Astrocyte of the cerebellum (primary cell): ENCODE data around the gene MDFIC.

ENCODE experiments used
- DNase-seq: peaks from one replicate; pipeline ENCODE4 v3.0.0-alpha.2; 2011; ENCODE audit warnings: low read depth
- H3K4me3 ChIP-seq: 2 replicates; pipeline ENCODE4 v1.5.1; 2011; ENCODE audit warnings: mild to moderate bottlenecking, low read depth, low read length, moderate library complexity
- CTCF ChIP-seq: IDR thresholded peaks from 2 replicates; pipeline ENCODE4 v1.5.1; 2012; ENCODE audit warnings: low read length, low read depth, moderate library complexity, mild to moderate bottlenecking; ENCODE audit errors: missing control alignments
- in situ Hi-C: cut with HindIII; loops from 2 replicates; pipeline ENCODE4 v1.10.0; 2017; ENCODE audit warnings: low sequenced_read_pairs

The MDFIC gene

DNA sequence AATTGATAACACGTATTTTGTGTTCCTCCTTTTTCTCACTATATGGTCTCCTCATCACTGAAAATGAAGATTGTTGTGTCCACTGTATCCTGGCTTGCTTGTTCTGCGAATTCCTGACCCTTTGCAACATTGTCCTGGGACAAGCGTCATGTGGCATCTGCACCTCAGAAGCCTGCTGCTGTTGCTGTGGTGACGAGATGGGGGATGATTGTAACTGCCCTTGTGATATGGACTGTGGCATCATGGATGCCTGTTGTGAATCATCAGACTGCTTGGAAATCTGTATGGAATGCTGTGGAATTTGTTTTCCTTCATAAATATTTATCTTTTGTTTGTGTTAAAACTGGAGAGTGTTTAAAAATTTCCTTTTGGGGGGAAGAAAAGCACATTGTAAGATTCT lies 93.7 kb downstream of the MDFIC start:
- H3K4me3 ChIP-seq: no peak overlapping the region
- in situ Hi-C loops: no loop called here
- TF ChIP-seq CTCF: no peak
- DNase-seq: no peak

- no peak for TF ChIP-seq CTCF
- DNase-seq: no peak
- in situ Hi-C loops: no loop called here
- no peak overlapping the region for H3K4me3 ChIP-seq
Measured at GRCh38 chr7:115019882-115020605, 98.2 kb downstream of the MDFIC start.

GRCh38 chr7:115023219-115023618 lies 101.3 kb downstream of the MDFIC start:
- no peak for TF ChIP-seq CTCF
- in situ Hi-C loops: no loop called here
- no peak for DNase-seq
- no peak overlapping the region for H3K4me3 ChIP-seq

DNA sequence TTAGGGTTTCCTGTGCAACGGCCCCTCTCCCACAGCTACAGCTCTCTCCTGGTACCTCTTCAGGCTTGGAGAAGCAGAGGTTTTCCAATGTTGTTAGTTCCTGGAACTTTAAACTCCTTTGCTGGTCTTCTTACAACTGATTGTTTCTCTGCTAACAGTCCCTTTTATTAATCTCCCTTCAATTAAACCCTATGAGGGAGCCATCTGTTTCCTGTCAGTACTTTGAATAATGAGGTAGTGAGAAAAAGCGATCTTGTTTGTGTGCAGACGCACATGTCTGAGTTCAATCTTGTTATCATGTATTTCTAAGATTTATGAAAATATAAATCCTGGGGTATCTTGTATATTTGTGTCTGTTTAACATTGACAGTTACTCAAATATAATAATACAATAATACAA lies 102.4 kb downstream of the MDFIC start:
- no peak for TF ChIP-seq CTCF
- in situ Hi-C loops: no loop called here

DNA sequence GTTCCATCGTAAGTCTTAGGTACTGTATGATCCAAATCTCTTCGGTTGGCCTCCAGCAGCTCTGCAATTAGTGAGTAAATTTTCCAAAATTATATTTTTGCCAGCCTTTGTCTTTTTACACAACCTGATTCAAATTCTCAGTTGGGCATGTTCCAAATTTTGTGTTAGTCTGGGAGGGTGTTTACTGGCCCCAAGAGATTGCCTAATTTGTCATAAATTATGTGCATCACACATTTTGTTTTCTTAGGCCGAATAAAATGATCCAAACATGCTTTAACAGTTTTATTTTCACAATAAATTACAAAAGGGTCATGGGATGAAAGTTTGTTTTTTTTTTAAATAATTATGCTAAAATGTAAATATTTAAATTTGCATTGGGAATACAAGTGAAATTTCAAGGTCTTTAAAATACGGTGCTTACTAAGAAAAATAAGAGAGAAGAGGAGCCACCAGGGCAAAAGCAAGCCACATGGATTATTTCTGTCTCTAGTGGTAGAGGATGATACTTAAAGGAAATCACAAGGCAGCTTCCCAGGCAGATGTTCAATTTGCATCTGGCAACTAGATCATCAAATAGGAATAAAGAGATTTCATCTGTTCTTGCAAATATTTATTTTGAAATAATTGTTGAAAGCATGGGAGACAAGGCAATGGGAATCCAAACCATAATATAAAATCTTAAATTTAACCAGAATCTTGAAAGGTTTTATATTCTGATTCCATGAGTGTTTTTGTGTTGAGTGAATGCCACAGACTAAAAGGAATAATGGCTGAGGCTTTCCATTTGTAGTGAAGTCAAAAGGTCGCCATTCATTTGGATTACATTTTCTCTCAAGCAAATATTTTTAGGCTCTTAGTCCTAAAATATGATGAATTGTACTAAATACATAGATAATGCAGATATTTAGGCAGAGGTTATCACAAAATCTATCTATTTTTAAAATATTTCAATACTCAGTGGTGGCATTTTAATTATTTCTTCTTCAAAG lies 111.1 kb downstream of the MDFIC start:
- in situ Hi-C loops: no loop called here
- DNase-seq: no peak
- H3K4me3 ChIP-seq: no peak overlapping the region
- TF ChIP-seq CTCF: no peak

More for the DNA sequence above, 102.4 kb downstream of the MDFIC start:
- no peak overlapping the region for H3K4me3 ChIP-seq
- DNase-seq: no peak

DNA sequence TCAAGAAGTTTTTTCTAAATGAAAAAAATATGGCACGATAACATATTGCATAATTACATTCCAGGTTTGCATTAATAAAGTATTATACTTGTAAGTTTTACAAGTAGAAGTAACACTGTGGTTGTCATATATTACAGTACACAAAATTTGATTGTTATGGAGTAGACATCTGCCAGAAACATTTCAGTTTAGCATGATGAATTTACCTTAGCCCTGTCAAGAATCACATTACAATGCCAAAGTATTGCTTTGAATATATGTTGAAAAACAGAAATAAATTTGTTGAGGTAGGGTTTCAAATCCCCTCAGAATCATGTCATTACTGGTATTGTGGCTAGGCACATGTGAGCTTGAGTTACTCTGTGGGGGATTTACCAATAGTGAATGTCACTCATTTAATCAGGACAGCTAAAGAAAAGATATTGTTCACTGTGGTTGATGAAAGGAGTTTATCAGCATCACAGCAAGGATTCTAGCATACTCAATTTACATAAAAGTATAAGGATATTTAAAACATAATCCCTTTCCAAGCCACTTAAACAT lies 112.1 kb downstream of the MDFIC start:
- in situ Hi-C loops: no loop called here
- no peak overlapping the region for H3K4me3 ChIP-seq
- DNase-seq: no peak
- TF ChIP-seq CTCF: no peak
